GM18861 (cell line): ENCODE data around the gene ADCY5.

Experiments
- ATAC-seq: cut with Tn5 transposase; IDR thresholded peaks from one replicate; pipeline ENCODE4 v1.9.1; 2021; ENCODE audit not compliant: unreplicated experiment

The ADCY5 gene

GRCh38 chr3:123311201-123311600, 137.7 kb downstream of the ADCY5 start:
- no peak for ATAC-seq

- ATAC-seq, result no peak
Measured at GRCh38 chr3:123310741-123311140, 138.1 kb downstream of the ADCY5 start.

- ATAC-seq, result no peak
Measured at GRCh38 chr3:123310186-123310585, 138.7 kb downstream of the ADCY5 start.

- no peak for ATAC-seq
Measured at GRCh38 chr3:123307064-123307463, 141.8 kb downstream of the ADCY5 start.

- no peak for ATAC-seq
Measured at GRCh38 chr3:123305192-123305591, 143.7 kb downstream of the ADCY5 start.

GRCh38 chr3:123303976-123304560, 144.8 kb downstream of the ADCY5 start:
- ATAC-seq, result no peak

- no peak for ATAC-seq
Measured at GRCh38 chr3:123302961-123303360, 145.9 kb downstream of the ADCY5 start.

GRCh38 chr3:123301331-123302184, 147.3 kb downstream of the ADCY5 start:
- ATAC-seq, result no peak

GRCh38 chr3:123300583-123300982, 148.3 kb downstream of the ADCY5 start:
- no peak for ATAC-seq

- no peak for ATAC-seq
Measured at GRCh38 chr3:123300056-123300455, 148.8 kb downstream of the ADCY5 start.

GRCh38 chr3:123299581-123299980, 149.3 kb downstream of the ADCY5 start:
- ATAC-seq, result no peak

- ATAC-seq, result no peak
Measured at GRCh38 chr3:123298903-123299302, 150.0 kb downstream of the ADCY5 start.

GRCh38 chr3:123297627-123297899, 151.3 kb downstream of the ADCY5 start:
- no peak for ATAC-seq

GRCh38 chr3:123296836-123297626, 151.9 kb downstream of the ADCY5 start:
- no peak for ATAC-seq

GRCh38 chr3:123296261-123296660, 152.6 kb downstream of the ADCY5 start:
- ATAC-seq, result no peak

- ATAC-seq, result no peak
Measured at GRCh38 chr3:123295901-123296250, 153.0 kb downstream of the ADCY5 start.

GRCh38 chr3:123295171-123295900, 153.6 kb downstream of the ADCY5 start:
- no peak for ATAC-seq

- no peak for ATAC-seq
Measured at GRCh38 chr3:123294296-123294938, 154.5 kb downstream of the ADCY5 start.

- no peak for ATAC-seq
Measured at GRCh38 chr3:123292321-123293310, 156.3 kb downstream of the ADCY5 start.

- ATAC-seq, result no peak
Measured at GRCh38 chr3:123291404-123291803, 157.5 kb downstream of the ADCY5 start.
